Tibial artery (tissue), 4 donors: ENCODE results near the gene EPN1.

ENCODE experiments used
- DNase-seq, 2 donors: peaks; one replicate each; pipeline ENCODE4 v3.0.0-alpha.2; 2019
- H3K27ac ChIP-seq, 2 donors: fragments of 200-600 bp; sonication (generic) in 1 of 2; 1 replicate in 1 of 2; 2 replicates in 1 of 2; pipeline ENCODE4 v1.5.1; 2018 to 2019; ENCODE audit warnings: mild to moderate bottlenecking in 1 of 2
- H3K27me3 ChIP-seq, 2 donors: fragments of 200-600 bp; sonication (generic) in 1 of 2; one replicate each; pipeline versions ENCODE4 v1.5.1 to v1.6.0; 2016 to 2019
- H3K36me3 ChIP-seq, 3 donors: fragments of 200-600 bp; sonication (generic) in 2 of 3; one replicate each; pipeline ENCODE4 v1.5.1; 2016 to 2019; ENCODE audit warnings: mild to moderate bottlenecking in 2 of 3
- H3K4me1 ChIP-seq, 4 donors: fragments of 200-600 bp; sonication (generic) in 2 of 4; 1 replicate in 3 of 4; 2 replicates in 1 of 4; pipeline ENCODE4 v1.5.1; 2016 to 2019
- H3K4me3 ChIP-seq, 2 donors: fragments of 200-600 bp; sonication (generic) in 1 of 2; 1 replicate in 1 of 2; 2 replicates in 1 of 2; pipeline ENCODE4 v1.5.1; 2018 to 2019; ENCODE audit warnings: mild to moderate bottlenecking in 2 of 2
- H3K9me3 ChIP-seq, 3 donors: fragments of 200-600 bp; sonication (generic) in 1 of 3; one replicate each; pipeline ENCODE4 v1.5.1; 2016 to 2019
- CTCF ChIP-seq, 2 experiments: fragments of 200-600 bp in 1 of 2; fragments of 450-650 bp in 1 of 2; IDR thresholded peaks; one replicate each; pipeline ENCODE4 v1.5.1; 2017 to 2019; ENCODE audit warnings: antibody characterized with exemption in 2 of 2, mild to moderate bottlenecking in 1 of 2, moderate library complexity in 1 of 2
- intact Hi-C: fragments of 100-400 bp; cut with DNase I; formaldehyde crosslinking; loops from one replicate; pipeline ENCODE4 v1.15.0; 2023; ENCODE audit warnings: low total_unique reads

EPN1 gene

DNA sequence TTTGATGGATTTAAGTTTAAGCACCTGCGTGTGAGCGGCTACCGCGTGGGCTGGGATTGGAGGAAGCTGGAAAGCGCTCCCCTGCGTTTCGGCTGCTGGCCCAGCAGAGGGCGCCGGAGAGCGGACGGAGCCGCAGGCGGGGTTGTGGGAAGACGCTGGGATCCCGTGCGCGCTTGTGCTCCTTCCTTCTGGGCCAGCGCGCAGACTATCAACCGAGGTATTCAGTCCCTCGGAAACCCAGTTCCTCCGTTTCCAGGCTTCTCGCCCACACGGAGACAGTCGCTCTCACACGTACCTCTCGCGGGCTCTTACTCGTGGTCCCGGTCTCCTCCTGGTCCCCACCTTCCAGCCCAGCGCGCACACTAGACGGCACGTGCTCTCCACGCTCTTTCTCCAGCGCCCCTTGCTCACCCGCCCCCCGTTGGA, 28.8 kb downstream of the EPN1 start:
- no peaks in the 10 kb centered on the region for H3K4me1 ChIP-seq
- peak in 1 of 2 donors; percentile 65 for DNase-seq
- intact Hi-C loops, result no loop called here
- TF ChIP-seq CTCF (IDR thresholded peaks at IDR 0.05), result peak; percentile 39 to 66
- peaks cover 6 to 31% (median 11%) of the 10 kb centered on the region in 3 donors for H3K36me3 ChIP-seq
- no peaks in the 10 kb centered on the region for H3K9me3 ChIP-seq
- H3K4me3 ChIP-seq, result no peak overlapping the region
- no peak overlapping the region for H3K27ac ChIP-seq
- H3K27me3 ChIP-seq, result no peaks in the 10 kb centered on the region

DNA sequence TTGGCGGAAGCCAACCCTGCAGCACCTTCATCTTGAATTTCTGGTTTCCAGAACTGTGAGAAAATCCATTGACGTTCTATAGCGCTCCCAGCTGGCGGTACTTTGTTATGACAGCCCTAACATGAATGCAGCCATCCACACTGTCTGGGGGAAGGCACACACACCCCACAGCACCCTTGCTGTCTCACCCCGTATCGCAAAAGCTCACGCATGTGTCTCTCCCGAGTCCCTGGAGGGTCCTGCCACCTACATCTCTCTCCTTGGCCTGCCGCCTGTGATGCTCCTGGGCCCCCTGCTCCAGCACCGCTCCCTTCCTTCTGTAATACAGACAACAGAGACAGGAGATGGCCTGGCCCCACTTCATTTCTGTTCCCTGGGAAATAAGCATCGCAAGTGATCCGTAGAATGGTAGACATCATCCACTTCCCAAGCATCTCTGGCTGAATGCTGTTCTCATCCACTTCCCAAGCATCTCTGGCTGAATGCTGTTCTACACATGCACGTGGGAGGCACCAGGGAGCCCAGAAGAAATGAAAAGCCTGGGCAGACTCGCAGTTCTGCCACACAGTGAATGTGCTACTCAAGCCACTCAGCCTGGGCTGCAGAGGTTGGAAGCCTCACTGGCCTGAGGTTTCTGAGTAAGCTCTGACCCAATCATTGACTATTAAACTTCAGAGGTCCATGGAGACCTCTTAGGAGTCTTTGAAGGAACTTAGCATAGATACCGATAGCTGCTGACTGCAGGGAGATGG, 29.6 kb downstream of the EPN1 start:
- Histone ChIP-seq H3K27me3 (no peaks in the 10 kb centered on the region), H3K27ac (no peak overlapping the region), H3K4me3 (no peak overlapping the region), H3K9me3 (no peaks in the 10 kb centered on the region), H3K36me3 (peaks cover 6 to 22% (median 11%) of the 10 kb centered on the region in 3 donors), H3K4me1 (no peaks in the 10 kb centered on the region)
- DNase-seq, result peak in 1 of 2 donors; percentile 24
- no peak for TF ChIP-seq CTCF (IDR thresholded peaks at IDR 0.05)
- intact Hi-C loops, result no loop called here

GRCh38 chr19:55705972-55706371, 30.9 kb downstream of the EPN1 start:
- H3K9me3 ChIP-seq, result no peaks in the 10 kb centered on the region
- H3K4me3 ChIP-seq, result no peak overlapping the region
- intact Hi-C loops, result no loop called here
- no peak overlapping the region for H3K27ac ChIP-seq
- DNase-seq, result no peak
- no peaks in the 10 kb centered on the region for H3K27me3 ChIP-seq
- no peaks in the 10 kb centered on the region for H3K4me1 ChIP-seq
- TF ChIP-seq CTCF (IDR thresholded peaks at IDR 0.05), result no peak
- peaks cover 6 to 10% (median 7%) of the 10 kb centered on the region in 3 donors for H3K36me3 ChIP-seq

DNA sequence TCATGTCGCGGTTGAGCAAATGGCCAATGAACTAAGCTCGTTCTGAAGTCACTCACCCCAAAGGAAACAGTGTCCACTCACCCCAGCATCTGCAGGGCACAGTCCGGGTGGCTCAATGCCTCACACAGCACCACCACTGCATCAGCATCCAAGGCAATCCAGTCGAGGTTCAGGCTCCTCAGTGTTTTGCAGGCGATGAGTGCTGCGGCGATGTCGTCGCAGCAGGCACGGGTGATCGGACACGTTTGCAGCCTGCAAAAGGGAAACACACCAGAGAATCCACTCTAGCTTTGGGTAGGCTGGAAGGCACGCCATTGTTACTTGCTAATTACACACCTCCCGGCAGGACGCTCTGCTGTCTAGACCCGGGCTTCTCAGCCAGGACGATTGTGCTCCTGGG, 36.7 kb downstream of the EPN1 start:
- no peak for DNase-seq

DNA sequence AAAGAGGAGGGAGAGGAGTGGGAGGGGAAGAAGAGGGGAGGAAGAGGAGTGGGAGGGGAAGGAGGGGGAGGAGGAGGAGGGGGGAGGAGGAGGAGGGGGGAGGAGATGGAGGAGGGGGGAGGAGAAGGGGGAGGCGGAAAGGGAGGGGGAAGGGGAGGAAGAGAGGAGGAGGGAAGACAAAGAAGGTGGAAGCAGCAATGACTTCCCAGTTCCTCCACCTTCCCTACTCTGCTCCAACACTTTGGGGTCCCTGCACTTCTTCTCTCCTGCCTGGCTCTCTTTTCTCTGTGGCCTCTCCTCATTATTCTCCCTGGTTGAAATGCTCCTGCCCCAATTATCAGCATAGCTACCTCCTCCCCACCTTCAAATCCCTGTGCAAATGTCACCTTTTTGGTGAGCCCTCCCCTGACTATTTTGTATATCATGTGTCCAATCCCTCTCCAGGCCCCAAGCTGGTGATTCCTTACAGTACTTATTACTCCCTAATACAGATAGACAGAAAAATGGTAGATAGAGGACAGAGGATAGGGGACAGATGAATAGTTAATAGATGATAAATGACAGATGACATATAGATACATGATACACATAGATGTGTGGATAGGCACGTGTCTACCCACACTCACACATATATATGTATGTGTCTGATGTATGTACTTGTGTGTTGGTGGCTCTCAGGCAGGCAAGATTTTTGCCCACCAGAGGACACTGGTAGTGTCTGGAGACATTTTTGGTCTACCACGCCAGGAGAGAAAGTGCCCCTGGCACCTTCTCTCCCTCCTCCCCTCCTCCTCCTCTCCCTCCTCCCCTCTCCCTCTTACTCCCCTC, 38.0 kb downstream of the EPN1 start:
- no peak overlapping the region for H3K4me3 ChIP-seq
- H3K4me1 ChIP-seq, result no peaks in the 10 kb centered on the region

More for the DNA sequence above, 36.7 kb downstream of the EPN1 start:
- Histone ChIP-seq H3K4me1 (no peaks in the 10 kb centered on the region), H3K27me3 (peaks cover 0 to 2% of the 10 kb centered on the region in 2 donors), H3K36me3 (no peaks in the 10 kb centered on the region), H3K9me3 (no peaks in the 10 kb centered on the region), H3K4me3 (no peak overlapping the region), H3K27ac (no peak overlapping the region)
- TF ChIP-seq CTCF (IDR thresholded peaks at IDR 0.05), result no peak
- intact Hi-C loops, result no loop called here

More for the DNA sequence above, 38.0 kb downstream of the EPN1 start:
- no peak for TF ChIP-seq CTCF (IDR thresholded peaks at IDR 0.05)
- intact Hi-C loops, result no loop called here
- Histone ChIP-seq H3K27me3 (peaks cover 0 to 8% of the 10 kb centered on the region in 2 donors), H3K9me3 (no peaks in the 10 kb centered on the region), H3K27ac (no peak overlapping the region), H3K36me3 (no peaks in the 10 kb centered on the region)
- no peak for DNase-seq
